Smooth muscle cell of the brain vasculature (primary cell): ENCODE data around the gene TYW1.
"Not testable (repeated sequence)": the region's sequence is repeated elsewhere in the genome, so short reads cannot be mapped to it uniquely, and the experiment has no call there.

Source experiments
- DNase-seq: peaks from one replicate; pipeline ENCODE4 v3.0.0-alpha.2; 2012; ENCODE audit warnings: low read depth, low spot score

The TYW1 gene

DNA sequence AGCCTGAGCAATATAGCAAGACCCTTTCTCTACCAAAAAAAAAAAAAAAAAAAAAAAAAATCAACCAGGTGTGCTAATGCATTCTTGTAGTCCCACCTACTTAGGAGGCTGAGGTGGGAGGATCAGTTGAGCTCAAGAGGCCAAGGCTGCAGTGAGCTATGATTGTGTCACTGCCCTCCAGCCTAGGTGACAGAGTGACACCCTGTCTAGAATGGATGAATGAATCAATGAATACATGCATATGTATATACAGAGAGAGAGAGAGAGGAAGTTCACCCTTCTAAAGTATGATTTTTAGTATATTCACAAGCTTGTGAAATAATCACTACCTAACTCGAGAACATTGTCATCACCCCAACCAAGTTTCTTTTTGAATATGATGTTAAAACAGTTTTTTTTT, 138.3 kb downstream of the TYW1 start:
- not testable (repeated sequence) for DNase-seq

GRCh38 chr7:67135617-67136486, 139.2 kb downstream of the TYW1 start:
- DNase-seq = not testable (repeated sequence)

GRCh38 chr7:67137489-67137888, 140.9 kb downstream of the TYW1 start:
- not testable (repeated sequence) for DNase-seq

DNA sequence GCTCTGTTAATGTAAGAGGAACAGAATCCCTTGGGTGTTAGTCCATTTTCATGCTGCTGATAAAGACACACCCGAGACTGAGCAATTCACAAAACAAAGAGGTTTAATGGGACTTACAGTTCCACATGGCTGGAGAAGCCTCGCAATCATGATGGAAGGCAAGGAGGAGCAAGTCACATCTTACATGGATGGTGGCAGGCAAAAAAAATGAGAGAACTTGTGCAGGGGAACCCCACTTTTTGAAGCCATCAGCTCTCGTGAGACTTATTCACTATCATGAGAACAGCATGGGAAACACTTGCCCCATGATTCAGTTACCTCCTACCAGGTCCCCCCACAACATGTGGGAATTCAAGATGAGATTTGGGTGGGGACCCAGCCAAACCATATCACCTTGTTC, 143.2 kb downstream of the TYW1 start:
- DNase-seq = not testable (repeated sequence)

- DNase-seq = not testable (repeated sequence)
Observed at GRCh38 chr7:67141001-67141400, 144.4 kb downstream of the TYW1 start.

DNA sequence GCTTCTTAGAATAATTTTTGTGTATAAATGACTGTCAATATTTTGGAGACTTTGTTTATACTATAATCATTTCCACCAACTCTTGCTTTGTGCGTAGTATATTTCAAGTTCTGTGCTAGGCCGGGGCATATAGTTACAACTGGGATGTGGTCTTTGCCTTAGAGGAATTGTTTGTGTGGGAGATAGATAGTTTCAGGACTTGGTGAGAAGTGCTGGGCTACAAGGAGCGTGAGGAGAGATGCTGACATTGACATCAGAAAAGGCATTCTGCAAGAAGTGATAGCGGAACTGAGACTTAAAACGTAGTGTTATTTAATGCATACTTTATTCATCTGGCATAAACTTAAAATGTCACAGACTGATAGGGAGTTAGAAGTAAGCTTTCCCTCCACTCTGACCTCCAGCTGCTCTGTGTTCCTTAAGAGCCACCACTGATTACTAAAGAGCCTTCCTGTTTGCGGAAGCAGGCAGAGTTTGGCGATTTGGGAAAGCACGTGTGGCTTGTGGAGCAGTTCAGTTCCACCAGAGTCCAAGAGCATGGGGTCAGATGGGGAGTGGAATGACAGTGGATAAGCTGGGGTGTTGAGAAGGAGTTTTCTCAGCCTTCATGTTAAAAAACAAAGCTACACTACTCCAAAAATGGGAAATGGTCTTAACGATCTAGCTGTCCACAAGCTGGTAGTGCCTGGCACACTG, 146.6 kb downstream of the TYW1 start:
- DNase-seq = not testable (repeated sequence)

DNA sequence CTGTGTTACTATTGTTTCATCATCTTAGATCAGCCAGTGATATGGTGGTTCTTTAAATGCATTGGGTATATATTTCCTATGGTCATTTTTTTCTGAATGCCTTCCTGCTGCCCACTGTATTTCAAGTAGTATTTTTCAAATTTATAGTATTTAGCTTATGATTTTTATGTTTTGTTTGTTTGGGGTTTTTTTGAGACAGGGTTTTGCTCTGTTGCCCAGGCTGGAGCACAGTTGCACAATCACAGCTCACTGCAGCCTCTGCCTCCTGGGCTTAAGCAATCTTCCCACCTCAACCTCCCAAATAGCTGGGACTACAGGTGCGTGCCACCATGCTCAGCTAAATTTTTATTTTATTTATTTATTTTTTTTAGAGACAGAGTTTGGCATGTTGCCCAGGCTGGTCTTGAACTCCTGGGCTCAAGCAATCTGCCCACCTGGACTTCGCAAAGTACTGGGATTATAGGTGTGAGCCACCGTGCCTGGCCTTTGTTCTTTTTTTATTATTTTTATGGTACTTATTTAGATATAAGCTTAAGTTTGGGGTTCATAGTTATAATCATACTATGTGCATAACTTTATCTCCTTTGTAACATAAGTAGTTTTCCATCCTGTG, 149.1 kb downstream of the TYW1 start:
- DNase-seq = not testable (repeated sequence)

GRCh38 chr7:67149131-67149530, 152.5 kb downstream of the TYW1 start:
- DNase-seq = not testable (repeated sequence)

DNA sequence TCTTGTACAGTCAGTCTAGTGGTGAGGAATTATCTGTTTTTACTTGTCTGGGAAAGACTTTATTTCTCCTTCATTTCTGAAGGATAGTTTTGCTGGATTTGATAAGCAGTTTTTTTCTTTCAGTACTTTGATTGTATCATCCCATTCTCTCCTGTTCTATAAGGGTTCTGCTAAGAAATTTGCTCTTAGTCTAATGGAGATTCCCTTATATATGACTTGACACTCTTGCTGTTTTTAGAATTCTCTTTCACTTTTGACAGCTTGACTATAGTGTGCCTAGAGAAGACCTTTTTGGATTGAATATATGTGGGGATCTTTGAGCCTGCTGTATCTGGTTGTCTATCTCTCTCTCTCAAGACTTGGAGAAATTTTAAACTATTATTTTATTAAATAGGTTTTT, 157.7 kb downstream of the TYW1 start:
- DNase-seq = not testable (repeated sequence)

- DNase-seq = not testable (repeated sequence)
Observed at GRCh38 chr7:67156064-67156463, 159.4 kb downstream of the TYW1 start.

- not testable (repeated sequence) for DNase-seq
Observed at GRCh38 chr7:67163285-67163684, 166.7 kb downstream of the TYW1 start.

GRCh38 chr7:67171151-67171550, 174.5 kb downstream of the TYW1 start:
- DNase-seq = not testable (repeated sequence)

GRCh38 chr7:67176730-67177129, 180.1 kb downstream of the TYW1 start:
- not testable (repeated sequence) for DNase-seq

- not testable (repeated sequence) for DNase-seq
Observed at GRCh38 chr7:67178915-67179688, 182.5 kb downstream of the TYW1 start.

GRCh38 chr7:67182956-67183750, 186.5 kb downstream of the TYW1 start:
- not testable (repeated sequence) for DNase-seq

GRCh38 chr7:67184912-67185659, 188.5 kb downstream of the TYW1 start:
- not testable (repeated sequence) for DNase-seq

- DNase-seq = not testable (repeated sequence)
Observed at GRCh38 chr7:67185660-67186129, 189.1 kb downstream of the TYW1 start.

GRCh38 chr7:67189160-67189559, 192.5 kb downstream of the TYW1 start:
- not testable (repeated sequence) for DNase-seq

DNA sequence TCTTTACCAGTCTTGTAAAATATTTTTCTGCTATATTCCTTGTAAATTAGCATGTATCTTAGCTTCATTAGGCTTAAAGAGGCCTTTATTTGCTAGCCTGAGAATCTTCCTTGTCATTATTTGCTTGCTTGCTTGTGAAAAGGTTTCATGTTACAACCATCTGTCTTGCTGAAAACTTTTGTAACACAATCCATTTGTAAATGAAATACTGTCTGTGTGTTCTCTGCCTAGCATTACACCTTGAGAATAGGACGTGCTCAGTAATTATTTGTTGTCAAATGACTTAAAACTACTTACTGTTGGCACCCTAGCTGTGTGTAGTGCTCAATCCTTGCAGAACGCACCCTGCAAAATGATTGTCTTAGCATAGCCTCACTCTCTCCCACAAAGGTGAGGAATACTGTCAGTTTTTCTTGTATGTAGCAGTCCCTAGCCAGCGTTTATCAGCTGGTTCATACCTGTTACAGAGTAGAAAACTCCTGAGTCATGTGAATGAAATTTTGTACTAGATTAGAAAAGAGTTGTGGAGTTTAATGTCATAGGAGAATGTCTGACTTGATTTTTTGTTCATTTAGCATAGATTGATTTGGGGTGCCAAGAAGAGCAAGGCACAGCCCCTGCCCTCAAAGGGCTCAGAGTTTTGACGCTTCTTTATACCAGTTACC, 193.3 kb downstream of the TYW1 start:
- DNase-seq = not testable (repeated sequence)
